Esophagus squamous epithelium (tissue), 4 donors: ENCODE results near the gene GJD3.

ENCODE experiments used
- CTCF ChIP-seq, 6 experiments: fragments of 450-650 bp in 4 of 6; fragments of 200-600 bp in 2 of 6; sonication (generic) in 2 of 6; IDR thresholded peaks; one replicate each; pipeline ENCODE4 v1.5.1; 2016 to 2019; ENCODE audit warnings: antibody characterized with exemption in 6 of 6, mild to moderate bottlenecking in 4 of 6, moderate library complexity in 4 of 6
- POLR2A ChIP-seq, 4 donors: fragments of 450-650 bp; IDR thresholded peaks; one replicate each; pipeline ENCODE4 v1.6.1; 2017; ENCODE audit warnings: antibody characterized with exemption in 4 of 4, mild to moderate bottlenecking in 4 of 4, moderate library complexity in 3 of 4

GRCh38 chr17:40411821-40412220 is 47.3 kb upstream of the GJD3 start:
- TF ChIP-seq POLR2A (IDR thresholded peaks at IDR 0.05) (no peak), CTCF (IDR thresholded peaks at IDR 0.05) (no peak)
